H1 (cell line): ENCODE data around the gene GRSF1. TPM values are rescaled to one million over a fixed set of nuclear protein-coding genes. Genes with fewer than 3 reads are reported as not detected.

Experiments
- BACH1 ChIP-seq: IDR thresholded peaks from 2 replicates; pipeline ENCODE4 v1.6.1; 2012; ENCODE audit warnings: low read length, improper control_type of control experiment
- BCL11A ChIP-seq, 2 experiments: IDR thresholded peaks; one replicate each; pipeline ENCODE4 v1.6.1; 2011; ENCODE audit warnings: low read depth in 2 of 2, low read length in 2 of 2, mild to moderate bottlenecking in 2 of 2
- CBX5 ChIP-seq: fragments of 300-800, 300-1000 bp; sonication (generic); IDR thresholded peaks from 2 replicates; pipeline ENCODE4 v1.7.1; 2016; ENCODE audit warnings: antibody characterized with exemption, low read length, low read depth
- CEBPB ChIP-seq: IDR thresholded peaks from 2 replicates; pipeline ENCODE4 v1.6.1; 2012; ENCODE audit warnings: low read depth, low read length
- CREB1 ChIP-seq: IDR thresholded peaks from 2 replicates; pipeline ENCODE4 v1.6.1; 2012; ENCODE audit warnings: inconsistent platforms
- KDM5A ChIP-seq: fragments of 200-600 bp; IDR thresholded peaks from 2 replicates; pipeline ENCODE4 v1.7.1; 2012; ENCODE audit warnings: mild to moderate bottlenecking, low read length, inconsistent platforms, mixed read lengths
- POU5F1 ChIP-seq: IDR thresholded peaks from 2 replicates; pipeline ENCODE4 v1.6.1; 2011; ENCODE audit warnings: low read depth, mild to moderate bottlenecking, low read length, moderate library complexity
- polyA plus RNA-seq, 7 experiments: library from polyadenylated mRNA; depleted of rRNA in 3 of 7; stranded (reverse) in 5 of 7; unstranded in 2 of 7; fragments of >200 nt in 5 of 7; fragments of 200-250 nt in 2 of 7; gene quantifications; 1 replicate in 5 of 7; 2 replicates in 1 of 7; 4 replicates in 1 of 7; pipeline versions ENCODE4 v1.2.1 to v1.2.3, GENCODE V29; 2011 to 2013; ENCODE audit warnings: missing spikeins in 2 of 7, mixed read lengths in 2 of 7
- total RNA-seq: library from RNA; stranded (reverse); fragmentation: NEBNext Ultra II Directional; extraction: Animal tissue kit (Norgen Biotek cat#: 25700); gene quantifications from 2 replicates; pipeline ENCODE4 v1.2.1, GENCODE V29; 2021

The GRSF1 gene
- total and polyA plus RNA-seq, 2 of the 8 experiments (the other 6 are each of a cell fraction or from before 2014, with no cell fraction given), result 44.3 to 112 TPM

DNA sequence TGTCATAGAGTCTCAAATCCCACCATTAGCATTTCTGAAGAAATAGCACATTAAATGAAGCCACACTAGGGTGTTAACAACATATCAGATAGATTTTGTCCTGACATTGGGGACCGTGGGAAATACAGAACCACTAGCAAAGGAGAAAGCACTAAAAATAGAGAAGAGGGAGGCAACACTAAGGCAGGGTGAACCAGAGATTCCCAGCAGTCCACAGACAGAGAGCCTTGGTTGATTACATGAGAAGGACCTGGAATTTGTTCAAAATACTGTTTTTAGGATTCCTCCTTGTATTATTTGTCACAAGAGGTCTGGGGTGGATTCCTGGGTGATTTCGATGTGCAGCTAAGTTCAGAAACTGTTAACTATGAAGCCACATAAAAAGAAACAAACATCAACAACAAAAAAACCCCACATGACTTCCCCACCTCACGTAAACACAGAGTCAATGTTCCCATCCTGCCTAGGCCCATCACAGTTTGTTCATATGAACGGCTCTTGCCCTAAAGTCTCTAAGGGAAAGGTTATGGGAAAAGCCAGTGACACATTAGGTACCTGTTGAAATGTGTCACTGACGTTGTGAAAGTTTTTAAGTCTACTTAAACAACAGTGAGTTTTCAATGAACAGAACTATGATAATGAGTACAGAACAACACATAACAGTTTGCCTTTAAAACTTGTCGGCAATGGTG, 23.6 kb upstream of the GRSF1 start (continued):
- no peak for TF ChIP-seq CREB1
- no peak for TF ChIP-seq CBX5
- TF ChIP-seq BCL11A (IDR thresholded peaks at IDR 0.05; ENCODE audit: low read depth in 2 of 2, low read length in 2 of 2), result no peak
- TF ChIP-seq POU5F1, result no peak
- TF ChIP-seq CEBPB, result no peak
- TF ChIP-seq BACH1, result no peak
- TF ChIP-seq KDM5A, result no peak
